Fibroblast of lung (primary cell): ENCODE measurements around the gene LSM14B.

ENCODE experiments used
- EZH2 ChIP-seq: IDR thresholded peaks from 2 replicates; pipeline ENCODE4 v1.5.1; 2012; ENCODE audit warnings: low read length, control low read depth, mild to moderate bottlenecking; ENCODE audit errors: missing control alignments
- TF ChIP-seq, protein P1 (sequence below), 2 donors: IDR thresholded peaks in 1 of 2; conservative IDR thresholded peaks in 1 of 2; 1 replicate in 1 of 2; 2 replicates in 1 of 2; pipeline ENCODE4 v1.5.1; 2011 to 2012; ENCODE audit warnings: low read length in 2 of 2, control low read depth in 1 of 2, inconsistent platforms in 1 of 2, low read depth in 1 of 2, mild to moderate bottlenecking in 1 of 2

- TF ChIP-seq, protein P1, sequence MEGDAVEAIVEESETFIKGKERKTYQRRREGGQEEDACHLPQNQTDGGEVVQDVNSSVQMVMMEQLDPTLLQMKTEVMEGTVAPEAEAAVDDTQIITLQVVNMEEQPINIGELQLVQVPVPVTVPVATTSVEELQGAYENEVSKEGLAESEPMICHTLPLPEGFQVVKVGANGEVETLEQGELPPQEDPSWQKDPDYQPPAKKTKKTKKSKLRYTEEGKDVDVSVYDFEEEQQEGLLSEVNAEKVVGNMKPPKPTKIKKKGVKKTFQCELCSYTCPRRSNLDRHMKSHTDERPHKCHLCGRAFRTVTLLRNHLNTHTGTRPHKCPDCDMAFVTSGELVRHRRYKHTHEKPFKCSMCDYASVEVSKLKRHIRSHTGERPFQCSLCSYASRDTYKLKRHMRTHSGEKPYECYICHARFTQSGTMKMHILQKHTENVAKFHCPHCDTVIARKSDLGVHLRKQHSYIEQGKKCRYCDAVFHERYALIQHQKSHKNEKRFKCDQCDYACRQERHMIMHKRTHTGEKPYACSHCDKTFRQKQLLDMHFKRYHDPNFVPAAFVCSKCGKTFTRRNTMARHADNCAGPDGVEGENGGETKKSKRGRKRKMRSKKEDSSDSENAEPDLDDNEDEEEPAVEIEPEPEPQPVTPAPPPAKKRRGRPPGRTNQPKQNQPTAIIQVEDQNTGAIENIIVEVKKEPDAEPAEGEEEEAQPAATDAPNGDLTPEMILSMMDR (conservative IDR thresholded peaks at IDR 0.05 in 1 of 2, IDR thresholded peaks at IDR 0.05 in 1 of 2; ENCODE audit: low read depth in 1 of 2, low read length in 2 of 2) = no peak
- peak; percentile 47 for TF ChIP-seq EZH2
Observed at GRCh38 chr20:62118113-62119043, 3.9 kb upstream of the LSM14B start.
